NCI-H524 treated with DMSO at 0.1 percent for 48 hours (cell line): ENCODE data around the gene OR1E2.
"Not testable (repeated sequence)": the region's sequence is repeated elsewhere in the genome, so short reads cannot be mapped to it uniquely, and the experiment has no call there.

Source experiments
- DNase-seq: peaks from one replicate; lab custom pipeline; 2025; lab: John Stamatoyannopoulos, UW

The OR1E2 gene

GRCh38 chr17:3433741-3434140, at the start of gene OR1E2:
TSS of gene OR1E2 (minus strand) at chr17:3433841. CDS start at chr17:3433841, 0 bp downstream.
- no peak for DNase-seq

GRCh38 chr17:3482852-3483251, 49.2 kb upstream of the OR1E2 start:
- no peak for DNase-seq

- DNase-seq: no peak
These were observed 46.3 kb upstream of the OR1E2 start for GRCh38 chr17:3479988-3480387.

GRCh38 chr17:3475812-3476610, 42.4 kb upstream of the OR1E2 start, which contains the start of gene ASPA:
TSS of gene ASPA (plus strand) at chr17:3475997. CDS start at chr17:3476160, 163 bp downstream.
- DNase-seq: no peak

GRCh38 chr17:3475251-3475685, 41.6 kb upstream of the OR1E2 start:
- no peak for DNase-seq

GRCh38 chr17:3474212-3474611, 40.6 kb upstream of the OR1E2 start:
- DNase-seq: no peak

GRCh38 chr17:3472137-3472536, 38.5 kb upstream of the OR1E2 start:
- DNase-seq: no peak

- DNase-seq: no peak
These were observed 38.0 kb upstream of the OR1E2 start, which contains the start of gene SPATA22 for GRCh38 chr17:3471599-3471998. TSS of gene SPATA22 (minus strand) at chr17:3471819. CDS start at chr17:3469325, 2,494 bp downstream.

GRCh38 chr17:3469529-3469928, 35.9 kb upstream of the OR1E2 start:
- DNase-seq: no peak

- DNase-seq: not testable (repeated sequence)
These were observed 32.7 kb upstream of the OR1E2 start for GRCh38 chr17:3466355-3466754.

- DNase-seq: no peak
These were observed 14.5 kb upstream of the OR1E2 start for GRCh38 chr17:3448059-3448665.

- DNase-seq: no peak
These were observed 14.0 kb upstream of the OR1E2 start for GRCh38 chr17:3447625-3448024.

- DNase-seq: no peak
These were observed 6.8 kb upstream of the OR1E2 start for GRCh38 chr17:3440451-3440850.

GRCh38 chr17:3438368-3438767, 4.7 kb upstream of the OR1E2 start:
- no peak for DNase-seq

GRCh38 chr17:3433215-3433614, 426 bp downstream of the OR1E2 start:
- DNase-seq: not testable (repeated sequence)

- no peak for DNase-seq
These were observed 15.4 kb downstream of the OR1E2 start for GRCh38 chr17:3418222-3418621.

- DNase-seq: no peak
These were observed 18.0 kb downstream of the OR1E2 start for GRCh38 chr17:3415610-3416009.

GRCh38 chr17:3412216-3412615, 21.4 kb downstream of the OR1E2 start:
- not testable (repeated sequence) for DNase-seq

- DNase-seq: no peak
These were observed 22.6 kb downstream of the OR1E2 start, which contains the start of gene OR3A3 for GRCh38 chr17:3411070-3411469. TSS of gene OR3A3 (plus strand) at chr17:3411370.

- not testable (repeated sequence) for DNase-seq
These were observed 29.8 kb downstream of the OR1E2 start for GRCh38 chr17:3403856-3404255.

- DNase-seq: no peak
These were observed 31.9 kb downstream of the OR1E2 start for GRCh38 chr17:3401786-3402185.

- DNase-seq: no peak
These were observed 33.6 kb downstream of the OR1E2 start for GRCh38 chr17:3400055-3400454.

- no peak for DNase-seq
These were observed 35.3 kb downstream of the OR1E2 start, which contains the start of gene OR1E1 for GRCh38 chr17:3398310-3398709. TSS of gene OR1E1 (minus strand) at chr17:3398410. CDS start at chr17:3398410, 0 bp downstream.
